ENCODE measurements around the gene GJB6.

DNA sequence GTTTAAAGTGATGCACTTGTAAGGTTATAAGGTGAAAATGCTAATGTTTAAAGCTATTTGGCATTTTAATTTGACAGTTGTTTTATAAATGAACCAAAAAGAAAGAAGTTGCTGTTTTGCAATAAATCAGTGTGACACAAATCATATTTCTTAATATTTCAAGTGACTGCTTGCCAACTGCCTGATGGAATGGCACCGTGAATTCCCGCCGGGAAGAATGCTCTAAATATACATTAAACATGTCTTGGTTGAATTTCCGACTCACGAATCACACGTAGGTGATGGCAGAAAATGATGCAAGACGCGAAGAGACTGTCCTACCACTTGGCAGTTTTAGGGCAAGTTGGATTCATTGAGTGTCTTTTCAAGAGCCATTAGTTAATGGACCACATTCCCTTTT, 36.3 kb downstream of the GJB6 start:
- TF ChIP-seq POLR2AphosphoS5 (IDR thresholded peaks at IDR 0.05; ENCODE audit: low read depth, low read length) (no peak), TAF1 (IDR thresholded peaks at IDR 0.05; ENCODE audit: borderline replicate concordance, insufficient read depth, low read length) (no peak)
- TF ChIP-seq, protein P1, sequence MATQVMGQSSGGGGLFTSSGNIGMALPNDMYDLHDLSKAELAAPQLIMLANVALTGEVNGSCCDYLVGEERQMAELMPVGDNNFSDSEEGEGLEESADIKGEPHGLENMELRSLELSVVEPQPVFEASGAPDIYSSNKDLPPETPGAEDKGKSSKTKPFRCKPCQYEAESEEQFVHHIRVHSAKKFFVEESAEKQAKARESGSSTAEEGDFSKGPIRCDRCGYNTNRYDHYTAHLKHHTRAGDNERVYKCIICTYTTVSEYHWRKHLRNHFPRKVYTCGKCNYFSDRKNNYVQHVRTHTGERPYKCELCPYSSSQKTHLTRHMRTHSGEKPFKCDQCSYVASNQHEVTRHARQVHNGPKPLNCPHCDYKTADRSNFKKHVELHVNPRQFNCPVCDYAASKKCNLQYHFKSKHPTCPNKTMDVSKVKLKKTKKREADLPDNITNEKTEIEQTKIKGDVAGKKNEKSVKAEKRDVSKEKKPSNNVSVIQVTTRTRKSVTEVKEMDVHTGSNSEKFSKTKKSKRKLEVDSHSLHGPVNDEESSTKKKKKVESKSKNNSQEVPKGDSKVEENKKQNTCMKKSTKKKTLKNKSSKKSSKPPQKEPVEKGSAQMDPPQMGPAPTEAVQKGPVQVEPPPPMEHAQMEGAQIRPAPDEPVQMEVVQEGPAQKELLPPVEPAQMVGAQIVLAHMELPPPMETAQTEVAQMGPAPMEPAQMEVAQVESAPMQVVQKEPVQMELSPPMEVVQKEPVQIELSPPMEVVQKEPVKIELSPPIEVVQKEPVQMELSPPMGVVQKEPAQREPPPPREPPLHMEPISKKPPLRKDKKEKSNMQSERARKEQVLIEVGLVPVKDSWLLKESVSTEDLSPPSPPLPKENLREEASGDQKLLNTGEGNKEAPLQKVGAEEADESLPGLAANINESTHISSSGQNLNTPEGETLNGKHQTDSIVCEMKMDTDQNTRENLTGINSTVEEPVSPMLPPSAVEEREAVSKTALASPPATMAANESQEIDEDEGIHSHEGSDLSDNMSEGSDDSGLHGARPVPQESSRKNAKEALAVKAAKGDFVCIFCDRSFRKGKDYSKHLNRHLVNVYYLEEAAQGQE (IDR thresholded peaks at IDR 0.05; ENCODE audit: insufficient read depth in 1 of 2, low read depth in 2 of 2, low read length in 2 of 2): no peak

All from PFSK-1 (cell line).